GM23338 (cell line): ENCODE measurements around the gene GPR149. TPM values are rescaled to one million over a fixed set of nuclear protein-coding genes. Genes with fewer than 3 reads are reported as not detected.

ENCODE experiments used
- ATAC-seq: fragments of 200-7000 bp; cut with Tn5 transposase; 3 replicates; pipeline ENCODE4 v1.9.1; 2020
- DNase-seq: peaks from one replicate; pipeline ENCODE4 v3.0.0-alpha.2; 2015; ENCODE audit warnings: low spot score
- H2AFZ ChIP-seq: fragments of 200-600 bp; sonication (generic); 2 replicates; pipeline ENCODE4 v1.8.0; 2016; ENCODE audit warnings: antibody characterized with exemption, mild to moderate bottlenecking, moderate library complexity
- H3F3A ChIP-seq: fragments of 200-600 bp; sonication (generic); replicated peaks from 2 replicates; pipeline ENCODE4 v1.8.0; 2017; ENCODE audit warnings: antibody characterized with exemption, mixed run types, low read depth
- H3K27ac ChIP-seq: fragments of 200-600 bp; sonication (generic); 2 replicates; pipeline ENCODE4 v1.6.1; 2016; ENCODE audit warnings: low read depth
- H3K27me3 ChIP-seq: fragments of 200-600 bp; sonication (generic); 2 replicates; pipeline ENCODE4 v1.8.0; 2016; ENCODE audit warnings: mild to moderate bottlenecking, mixed run types, moderate library complexity; ENCODE audit not compliant: insufficient read depth
- H3K36me3 ChIP-seq: fragments of 200-600 bp; sonication (generic); 2 replicates; pipeline ENCODE4 v1.8.0; 2016; ENCODE audit warnings: mild to moderate bottlenecking; ENCODE audit not compliant: insufficient read depth
- H3K4me1 ChIP-seq: fragments of 200-600 bp; sonication (generic); 2 replicates; pipeline ENCODE4 v1.8.0; 2016; ENCODE audit warnings: mild to moderate bottlenecking, moderate library complexity; ENCODE audit not compliant: insufficient read depth
- H3K4me2 ChIP-seq: fragments of 200-600 bp; sonication (generic); 2 replicates; pipeline ENCODE4 v1.7.1; 2017; ENCODE audit warnings: mixed run types
- H3K4me3 ChIP-seq: fragments of 200-600 bp; sonication (generic); 2 replicates; pipeline ENCODE4 v1.6.1; 2016; ENCODE audit warnings: mixed run types
- H3K79me2 ChIP-seq: fragments of 200-600 bp; sonication (generic); replicated peaks from 2 replicates; pipeline ENCODE4 v1.8.0; 2017; ENCODE audit warnings: mild to moderate bottlenecking; ENCODE audit not compliant: insufficient read depth
- H3K9me2 ChIP-seq: fragments of 200-600 bp; sonication (generic); 2 replicates; pipeline ENCODE4 v1.8.0; 2017; ENCODE audit not compliant: insufficient read depth
- H4K20me1 ChIP-seq: fragments of 200-600 bp; sonication (generic); replicated peaks from 2 replicates; pipeline ENCODE4 v1.8.0; 2017; ENCODE audit warnings: mild to moderate bottlenecking; ENCODE audit not compliant: insufficient read depth
- H3K27ac Mint-ChIP-seq: 2 replicates; pipeline ENCODE4 v1.8.0; 2020; ENCODE audit warnings: inconsistent platforms, mild to moderate bottlenecking, moderate library complexity, mixed read lengths
- H3K27me3 Mint-ChIP-seq: 3 replicates; pipeline ENCODE4 v1.8.0; 2022; ENCODE audit warnings: low read depth, mild to moderate bottlenecking, moderate library complexity, mixed read lengths, inconsistent platforms; ENCODE audit not compliant: insufficient read depth, poor library complexity
- H3K36me3 Mint-ChIP-seq: 3 replicates; pipeline ENCODE4 v1.8.0; 2021; ENCODE audit warnings: low read depth, mild to moderate bottlenecking, inconsistent platforms, moderate library complexity, mixed read lengths
- H3K4me1 Mint-ChIP-seq: 3 replicates; pipeline ENCODE4 v1.8.0; 2020; ENCODE audit warnings: mild to moderate bottlenecking, inconsistent platforms, mixed read lengths
- H3K4me3 Mint-ChIP-seq: 3 replicates; pipeline ENCODE4 v1.8.0; 2021; ENCODE audit warnings: moderate library complexity, mild to moderate bottlenecking, inconsistent platforms, mixed read lengths
- H3K9me3 Mint-ChIP-seq: 3 replicates; pipeline ENCODE4 v1.8.0; 2020; ENCODE audit warnings: moderate library complexity, mild to moderate bottlenecking, inconsistent platforms, mixed read lengths
- CREB1 ChIP-seq: fragments of 250-450 bp; sonication (Bioruptor Pico); IDR thresholded peaks from 2 replicates; pipeline ENCODE4 v1.5.0; 2020; ENCODE audit warnings: low read depth, mild to moderate bottlenecking, moderate library complexity
- EZH2 ChIP-seq: fragments of 200-600 bp; sonication (generic); IDR thresholded peaks from one replicate; pipeline ENCODE4 v1.8.0; 2017; ENCODE audit warnings: antibody characterized with exemption, mild to moderate bottlenecking, low read depth; ENCODE audit not compliant: unreplicated experiment
- JUNB ChIP-seq: IDR thresholded peaks from one replicate; pipeline ENCODE4 v1.6.1; 2016; ENCODE audit warnings: antibody characterized with exemption; ENCODE audit not compliant: unreplicated experiment
- POLR2AphosphoS5 ChIP-seq: IDR thresholded peaks from 2 replicates; pipeline ENCODE4 v1.6.1; 2016; ENCODE audit warnings: antibody characterized with exemption, low read depth
- REST ChIP-seq: IDR thresholded peaks from one replicate; pipeline ENCODE4 v1.6.1; 2018; ENCODE audit warnings: antibody characterized with exemption; ENCODE audit not compliant: unreplicated experiment
- STAT1 ChIP-seq: IDR thresholded peaks from one replicate; pipeline ENCODE4 v1.6.1; 2016; ENCODE audit warnings: antibody characterized with exemption; ENCODE audit not compliant: unreplicated experiment
- ZNF331 ChIP-seq: fragments of 250-450 bp; sonication (Bioruptor Pico); IDR thresholded peaks from 2 replicates; pipeline ENCODE4 v1.5.0; 2020; ENCODE audit warnings: low read depth, mild to moderate bottlenecking, moderate library complexity
- polyA plus RNA-seq: library from polyadenylated mRNA; unstranded; fragments of >200 nt; fragmentation: Nextera tagmentation; extraction: Ambion mirVana; gene quantifications from 2 replicates; pipeline ENCODE4 v1.2.1, GENCODE V29; 2016
- total RNA-seq: library from RNA; depleted of rRNA; stranded (reverse); fragments of >200 nt; shearing (Covaris generic); gene quantifications from 2 replicates; pipeline ENCODE4 v1.2.3, GENCODE V29; 2014
- TF ChIP-seq, protein P1 (sequence below), 2 experiments: fragments of 200-600 bp in 1 of 2; sonication (generic) in 1 of 2; conservative IDR thresholded peaks; 2 replicates each; pipeline versions ENCODE4 v1.5.1 to v1.6.1; 2016 to 2017; ENCODE audit warnings: antibody characterized with exemption in 2 of 2, low read depth in 2 of 2, mild to moderate bottlenecking in 2 of 2, moderate library complexity in 1 of 2
- TF ChIP-seq, protein P2 (sequence below): fragments of 250-450 bp; sonication (Bioruptor Pico); IDR thresholded peaks from 2 replicates; pipeline ENCODE4 v1.5.0; 2020; ENCODE audit warnings: mild to moderate bottlenecking, moderate library complexity
- TF ChIP-seq, protein P3 (sequence below): IDR thresholded peaks from 2 replicates; pipeline ENCODE4 v1.6.1; 2016; ENCODE audit warnings: antibody characterized with exemption

Gene GPR149
- total and polyA plus RNA-seq, 2 experiments from 2014 or later, result 0.11 to 0.21 TPM

DNA sequence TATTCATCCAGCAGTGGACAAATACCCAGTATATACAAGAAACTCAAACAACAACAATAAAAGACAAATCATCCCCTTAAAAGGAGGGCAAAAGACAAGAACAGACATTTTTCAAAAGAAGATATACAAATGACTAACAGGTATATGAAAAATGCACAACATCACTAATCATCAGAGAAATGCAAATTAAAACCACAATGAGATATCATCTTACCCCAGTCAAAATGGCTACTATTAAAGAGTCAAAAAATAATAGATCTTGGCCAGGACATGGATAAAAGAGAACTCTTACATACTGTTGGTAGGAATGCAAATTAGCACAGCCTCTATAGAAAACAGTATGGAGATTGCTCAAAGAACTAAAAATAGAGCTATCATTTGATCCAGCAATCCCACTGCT, 122.6 kb downstream of the GPR149 start:
- 0 out of 2 replicates have a peak, but pooled peaks cover 6% of the 10 kb centered on the region for H4K20me1 ChIP-seq
- Mint-ChIP-seq H3K4me1 (no peaks in the 10 kb centered on the region), H3K4me3 (no peak overlapping the region), H3K27me3 (no peaks in the 10 kb centered on the region), H3K36me3 (peaks cover 74% of the 10 kb centered on the region), H3K27ac (no peak overlapping the region), H3K9me3 (no peaks in the 10 kb centered on the region)
- H3K36me3 ChIP-seq, result peaks cover 60% of the 10 kb centered on the region
- H3K4me1 ChIP-seq, result no peaks in the 10 kb centered on the region
- no peaks in the 10 kb centered on the region for H3F3A ChIP-seq
- no peaks in the 10 kb centered on the region for H3K9me2 ChIP-seq
- DNase-seq (no peak), ATAC-seq (no peak)
- no peaks in the 10 kb centered on the region for H3K27me3 ChIP-seq
- peaks cover 36% of the 10 kb centered on the region for H3K79me2 ChIP-seq
- H3K27ac ChIP-seq, result no peak overlapping the region
- no peak overlapping the region for H2AFZ ChIP-seq
- H3K4me3 ChIP-seq, result no peak overlapping the region
- H3K4me2 ChIP-seq, result no peak overlapping the region
- TF ChIP-seq STAT1 (no peak), EZH2 (no peak), REST (no peak), ZNF331 (CRISPR knock-in tag) (no peak), POLR2AphosphoS5 (no peak), JUNB (no peak), CREB1 (CRISPR knock-in tag) (no peak)
- TF ChIP-seq, protein P1, sequence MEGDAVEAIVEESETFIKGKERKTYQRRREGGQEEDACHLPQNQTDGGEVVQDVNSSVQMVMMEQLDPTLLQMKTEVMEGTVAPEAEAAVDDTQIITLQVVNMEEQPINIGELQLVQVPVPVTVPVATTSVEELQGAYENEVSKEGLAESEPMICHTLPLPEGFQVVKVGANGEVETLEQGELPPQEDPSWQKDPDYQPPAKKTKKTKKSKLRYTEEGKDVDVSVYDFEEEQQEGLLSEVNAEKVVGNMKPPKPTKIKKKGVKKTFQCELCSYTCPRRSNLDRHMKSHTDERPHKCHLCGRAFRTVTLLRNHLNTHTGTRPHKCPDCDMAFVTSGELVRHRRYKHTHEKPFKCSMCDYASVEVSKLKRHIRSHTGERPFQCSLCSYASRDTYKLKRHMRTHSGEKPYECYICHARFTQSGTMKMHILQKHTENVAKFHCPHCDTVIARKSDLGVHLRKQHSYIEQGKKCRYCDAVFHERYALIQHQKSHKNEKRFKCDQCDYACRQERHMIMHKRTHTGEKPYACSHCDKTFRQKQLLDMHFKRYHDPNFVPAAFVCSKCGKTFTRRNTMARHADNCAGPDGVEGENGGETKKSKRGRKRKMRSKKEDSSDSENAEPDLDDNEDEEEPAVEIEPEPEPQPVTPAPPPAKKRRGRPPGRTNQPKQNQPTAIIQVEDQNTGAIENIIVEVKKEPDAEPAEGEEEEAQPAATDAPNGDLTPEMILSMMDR (conservative IDR thresholded peaks at IDR 0.05; ENCODE audit: low read depth in 2 of 2), result no peak
- TF ChIP-seq, protein P2, sequence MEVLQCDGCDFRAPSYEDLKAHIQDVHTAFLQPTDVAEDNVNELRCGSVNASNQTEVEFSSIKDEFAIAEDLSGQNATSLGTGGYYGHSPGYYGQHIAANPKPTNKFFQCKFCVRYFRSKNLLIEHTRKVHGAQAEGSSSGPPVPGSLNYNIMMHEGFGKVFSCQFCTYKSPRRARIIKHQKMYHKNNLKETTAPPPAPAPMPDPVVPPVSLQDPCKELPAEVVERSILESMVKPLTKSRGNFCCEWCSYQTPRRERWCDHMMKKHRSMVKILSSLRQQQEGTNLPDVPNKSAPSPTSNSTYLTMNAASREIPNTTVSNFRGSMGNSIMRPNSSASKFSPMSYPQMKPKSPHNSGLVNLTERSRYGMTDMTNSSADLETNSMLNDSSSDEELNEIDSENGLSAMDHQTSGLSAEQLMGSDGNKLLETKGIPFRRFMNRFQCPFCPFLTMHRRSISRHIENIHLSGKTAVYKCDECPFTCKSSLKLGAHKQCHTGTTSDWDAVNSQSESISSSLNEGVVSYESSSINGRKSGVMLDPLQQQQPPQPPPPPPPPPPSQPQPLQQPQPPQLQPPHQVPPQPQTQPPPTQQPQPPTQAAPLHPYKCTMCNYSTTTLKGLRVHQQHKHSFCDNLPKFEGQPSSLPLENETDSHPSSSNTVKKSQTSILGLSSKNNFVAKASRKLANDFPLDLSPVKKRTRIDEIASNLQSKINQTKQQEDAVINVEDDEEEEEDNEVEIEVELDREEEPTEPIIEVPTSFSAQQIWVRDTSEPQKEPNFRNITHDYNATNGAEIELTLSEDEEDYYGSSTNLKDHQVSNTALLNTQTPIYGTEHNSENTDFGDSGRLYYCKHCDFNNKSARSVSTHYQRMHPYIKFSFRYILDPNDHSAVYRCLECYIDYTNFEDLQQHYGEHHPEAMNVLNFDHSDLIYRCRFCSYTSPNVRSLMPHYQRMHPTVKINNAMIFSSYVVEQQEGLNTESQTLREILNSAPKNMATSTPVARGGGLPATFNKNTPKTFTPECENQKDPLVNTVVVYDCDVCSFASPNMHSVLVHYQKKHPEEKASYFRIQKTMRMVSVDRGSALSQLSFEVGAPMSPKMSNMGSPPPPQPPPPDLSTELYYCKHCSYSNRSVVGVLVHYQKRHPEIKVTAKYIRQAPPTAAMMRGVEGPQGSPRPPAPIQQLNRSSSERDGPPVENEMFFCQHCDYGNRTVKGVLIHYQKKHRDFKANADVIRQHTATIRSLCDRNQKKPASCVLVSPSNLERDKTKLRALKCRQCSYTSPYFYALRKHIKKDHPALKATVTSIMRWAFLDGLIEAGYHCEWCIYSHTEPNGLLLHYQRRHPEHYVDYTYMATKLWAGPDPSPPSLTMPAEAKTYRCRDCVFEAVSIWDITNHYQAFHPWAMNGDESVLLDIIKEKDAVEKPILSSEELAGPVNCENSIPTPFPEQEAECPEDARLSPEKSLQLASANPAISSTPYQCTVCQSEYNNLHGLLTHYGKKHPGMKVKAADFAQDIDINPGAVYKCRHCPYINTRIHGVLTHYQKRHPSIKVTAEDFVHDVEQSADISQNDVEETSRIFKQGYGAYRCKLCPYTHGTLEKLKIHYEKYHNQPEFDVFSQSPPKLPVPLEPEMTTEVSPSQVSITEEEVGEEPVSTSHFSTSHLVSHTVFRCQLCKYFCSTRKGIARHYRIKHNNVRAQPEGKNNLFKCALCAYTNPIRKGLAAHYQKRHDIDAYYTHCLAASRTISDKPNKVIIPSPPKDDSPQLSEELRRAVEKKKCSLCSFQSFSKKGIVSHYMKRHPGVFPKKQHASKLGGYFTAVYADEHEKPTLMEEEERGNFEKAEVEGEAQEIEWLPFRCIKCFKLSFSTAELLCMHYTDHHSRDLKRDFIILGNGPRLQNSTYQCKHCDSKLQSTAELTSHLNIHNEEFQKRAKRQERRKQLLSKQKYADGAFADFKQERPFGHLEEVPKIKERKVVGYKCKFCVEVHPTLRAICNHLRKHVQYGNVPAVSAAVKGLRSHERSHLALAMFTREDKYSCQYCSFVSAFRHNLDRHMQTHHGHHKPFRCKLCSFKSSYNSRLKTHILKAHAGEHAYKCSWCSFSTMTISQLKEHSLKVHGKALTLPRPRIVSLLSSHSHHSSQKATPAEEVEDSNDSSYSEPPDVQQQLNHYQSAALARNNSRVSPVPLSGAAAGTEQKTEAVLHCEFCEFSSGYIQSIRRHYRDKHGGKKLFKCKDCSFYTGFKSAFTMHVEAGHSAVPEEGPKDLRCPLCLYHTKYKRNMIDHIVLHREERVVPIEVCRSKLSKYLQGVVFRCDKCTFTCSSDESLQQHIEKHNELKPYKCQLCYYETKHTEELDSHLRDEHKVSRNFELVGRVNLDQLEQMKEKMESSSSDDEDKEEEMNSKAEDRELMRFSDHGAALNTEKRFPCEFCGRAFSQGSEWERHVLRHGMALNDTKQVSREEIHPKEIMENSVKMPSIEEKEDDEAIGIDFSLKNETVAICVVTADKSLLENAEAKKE (CRISPR knock-in tag), result no peak
- TF ChIP-seq, protein P3, sequence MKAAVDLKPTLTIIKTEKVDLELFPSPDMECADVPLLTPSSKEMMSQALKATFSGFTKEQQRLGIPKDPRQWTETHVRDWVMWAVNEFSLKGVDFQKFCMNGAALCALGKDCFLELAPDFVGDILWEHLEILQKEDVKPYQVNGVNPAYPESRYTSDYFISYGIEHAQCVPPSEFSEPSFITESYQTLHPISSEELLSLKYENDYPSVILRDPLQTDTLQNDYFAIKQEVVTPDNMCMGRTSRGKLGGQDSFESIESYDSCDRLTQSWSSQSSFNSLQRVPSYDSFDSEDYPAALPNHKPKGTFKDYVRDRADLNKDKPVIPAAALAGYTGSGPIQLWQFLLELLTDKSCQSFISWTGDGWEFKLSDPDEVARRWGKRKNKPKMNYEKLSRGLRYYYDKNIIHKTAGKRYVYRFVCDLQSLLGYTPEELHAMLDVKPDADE, result no peak
